GM23338 (cell line): ENCODE measurements around the gene CAT.

Source experiments
- CREB1 ChIP-seq: fragments of 250-450 bp; sonication (Bioruptor Pico); IDR thresholded peaks from 2 replicates; pipeline ENCODE4 v1.5.0; 2020; ENCODE audit warnings: low read depth, mild to moderate bottlenecking, moderate library complexity
- EZH2 ChIP-seq: fragments of 200-600 bp; sonication (generic); IDR thresholded peaks from one replicate; pipeline ENCODE4 v1.8.0; 2017; ENCODE audit warnings: antibody characterized with exemption, mild to moderate bottlenecking, low read depth; ENCODE audit not compliant: unreplicated experiment
- EZH2phosphoT487 ChIP-seq: fragments of 200-600 bp; sonication (generic); IDR thresholded peaks from one replicate; pipeline ENCODE4 v1.8.1; 2018; ENCODE audit warnings: antibody characterized with exemption; ENCODE audit not compliant: unreplicated experiment
- POLR2AphosphoS5 ChIP-seq: IDR thresholded peaks from 2 replicates; pipeline ENCODE4 v1.6.1; 2016; ENCODE audit warnings: antibody characterized with exemption, low read depth
- REST ChIP-seq: IDR thresholded peaks from one replicate; pipeline ENCODE4 v1.6.1; 2018; ENCODE audit warnings: antibody characterized with exemption; ENCODE audit not compliant: unreplicated experiment
- TF ChIP-seq, protein P1 (sequence below), 2 experiments: fragments of 200-600 bp in 1 of 2; sonication (generic) in 1 of 2; conservative IDR thresholded peaks; 2 replicates each; pipeline versions ENCODE4 v1.5.1 to v1.6.1; 2016 to 2017; ENCODE audit warnings: antibody characterized with exemption in 2 of 2, low read depth in 2 of 2, mild to moderate bottlenecking in 2 of 2, moderate library complexity in 1 of 2
- TF ChIP-seq, protein P2 (sequence below): IDR thresholded peaks from 2 replicates; pipeline ENCODE4 v1.6.1; 2016; ENCODE audit warnings: antibody characterized with exemption

- TF ChIP-seq, protein P1, sequence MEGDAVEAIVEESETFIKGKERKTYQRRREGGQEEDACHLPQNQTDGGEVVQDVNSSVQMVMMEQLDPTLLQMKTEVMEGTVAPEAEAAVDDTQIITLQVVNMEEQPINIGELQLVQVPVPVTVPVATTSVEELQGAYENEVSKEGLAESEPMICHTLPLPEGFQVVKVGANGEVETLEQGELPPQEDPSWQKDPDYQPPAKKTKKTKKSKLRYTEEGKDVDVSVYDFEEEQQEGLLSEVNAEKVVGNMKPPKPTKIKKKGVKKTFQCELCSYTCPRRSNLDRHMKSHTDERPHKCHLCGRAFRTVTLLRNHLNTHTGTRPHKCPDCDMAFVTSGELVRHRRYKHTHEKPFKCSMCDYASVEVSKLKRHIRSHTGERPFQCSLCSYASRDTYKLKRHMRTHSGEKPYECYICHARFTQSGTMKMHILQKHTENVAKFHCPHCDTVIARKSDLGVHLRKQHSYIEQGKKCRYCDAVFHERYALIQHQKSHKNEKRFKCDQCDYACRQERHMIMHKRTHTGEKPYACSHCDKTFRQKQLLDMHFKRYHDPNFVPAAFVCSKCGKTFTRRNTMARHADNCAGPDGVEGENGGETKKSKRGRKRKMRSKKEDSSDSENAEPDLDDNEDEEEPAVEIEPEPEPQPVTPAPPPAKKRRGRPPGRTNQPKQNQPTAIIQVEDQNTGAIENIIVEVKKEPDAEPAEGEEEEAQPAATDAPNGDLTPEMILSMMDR (conservative IDR thresholded peaks at IDR 0.05; ENCODE audit: low read depth in 2 of 2) = no peak
- TF ChIP-seq REST = no peak
- TF ChIP-seq EZH2phosphoT487 = no peak
- no peak for TF ChIP-seq POLR2AphosphoS5
- no peak for TF ChIP-seq CREB1
- TF ChIP-seq, protein P2, sequence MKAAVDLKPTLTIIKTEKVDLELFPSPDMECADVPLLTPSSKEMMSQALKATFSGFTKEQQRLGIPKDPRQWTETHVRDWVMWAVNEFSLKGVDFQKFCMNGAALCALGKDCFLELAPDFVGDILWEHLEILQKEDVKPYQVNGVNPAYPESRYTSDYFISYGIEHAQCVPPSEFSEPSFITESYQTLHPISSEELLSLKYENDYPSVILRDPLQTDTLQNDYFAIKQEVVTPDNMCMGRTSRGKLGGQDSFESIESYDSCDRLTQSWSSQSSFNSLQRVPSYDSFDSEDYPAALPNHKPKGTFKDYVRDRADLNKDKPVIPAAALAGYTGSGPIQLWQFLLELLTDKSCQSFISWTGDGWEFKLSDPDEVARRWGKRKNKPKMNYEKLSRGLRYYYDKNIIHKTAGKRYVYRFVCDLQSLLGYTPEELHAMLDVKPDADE = no peak
- no peak for TF ChIP-seq EZH2
Observed at GRCh38 chr11:34493468-34493867, 54.7 kb downstream of the CAT start.
